SK-N-SH treated with all-trans-retinoic acid at 6 μM for 48 hours (cell line): ENCODE results near the gene FGGY.
A peak's percentile ranks its signal among the peaks of the same experiment; 100 is the strongest.

ENCODE experiments used
- ARNTL ChIP-seq: fragments of 450-650 bp; formaldehyde crosslinking; IDR thresholded peaks from 2 replicates; pipeline ENCODE4 v1.5.0; 2020; ENCODE audit warnings: low read depth, mild to moderate bottlenecking, moderate library complexity, borderline replicate concordance
- CREB5 ChIP-seq: fragments of 250-450 bp; sonication (Bioruptor Pico); IDR thresholded peaks from 2 replicates; pipeline ENCODE4 v1.5.1; 2020; ENCODE audit warnings: low read depth, mild to moderate bottlenecking, moderate library complexity
- CSDC2 ChIP-seq: fragments of 250-450 bp; sonication (Bioruptor Pico); IDR thresholded peaks from 2 replicates; pipeline ENCODE4 v1.5.0; 2020; ENCODE audit warnings: mild to moderate bottlenecking, moderate library complexity
- GLIS3 ChIP-seq: fragments of 250-450 bp; sonication (Bioruptor Pico); IDR thresholded peaks from 2 replicates; pipeline ENCODE4 v1.5.0; 2020; ENCODE audit warnings: mild to moderate bottlenecking, moderate library complexity
- ISL1 ChIP-seq: fragments of 250-450 bp; sonication (Bioruptor Pico); IDR thresholded peaks from 2 replicates; pipeline ENCODE4 v2.1.2; 2022; ENCODE audit warnings: mild to moderate bottlenecking, moderate library complexity
- POU6F1 ChIP-seq: fragments of 250-450 bp; sonication (Bioruptor Pico); IDR thresholded peaks from 2 replicates; pipeline ENCODE4 v1.8.0; 2021; ENCODE audit warnings: low read depth, mild to moderate bottlenecking, moderate library complexity, borderline replicate concordance
- PPARA ChIP-seq: fragments of 250-450 bp; sonication (Bioruptor Pico); IDR thresholded peaks from 2 replicates; pipeline ENCODE4 v1.5.0; 2020; ENCODE audit warnings: mild to moderate bottlenecking, borderline replicate concordance
- SNAI2 ChIP-seq: fragments of 250-450 bp; sonication (Bioruptor Pico); IDR thresholded peaks from 2 replicates; pipeline ENCODE4 v1.5.0; 2020; ENCODE audit warnings: mild to moderate bottlenecking, moderate library complexity
- TOX ChIP-seq: fragments of 250-450 bp; sonication (Bioruptor Pico); IDR thresholded peaks from 2 replicates; pipeline ENCODE4 v1.8.0; 2021; ENCODE audit warnings: mild to moderate bottlenecking, moderate library complexity, borderline replicate concordance
- TSHZ2 ChIP-seq: fragments of 250-450 bp; sonication (Bioruptor Pico); IDR thresholded peaks from 2 replicates; pipeline ENCODE4 v1.5.0; 2020; ENCODE audit warnings: mild to moderate bottlenecking, moderate library complexity
- ZFP3 ChIP-seq: fragments of 250-450 bp; sonication (Bioruptor Pico); IDR thresholded peaks from 2 replicates; pipeline ENCODE4 v1.5.0; 2020; ENCODE audit warnings: mild to moderate bottlenecking, moderate library complexity
- ZNF8 ChIP-seq: fragments of 450-650 bp; formaldehyde crosslinking; IDR thresholded peaks from 2 replicates; pipeline ENCODE4 v1.5.0; 2020; ENCODE audit warnings: mild to moderate bottlenecking, moderate library complexity
- TF ChIP-seq, protein P1 (sequence below): fragments of 250-450 bp; sonication (Bioruptor Pico); IDR thresholded peaks from 2 replicates; pipeline ENCODE4 v1.8.0; 2020; ENCODE audit warnings: mild to moderate bottlenecking, moderate library complexity, borderline replicate concordance

DNA sequence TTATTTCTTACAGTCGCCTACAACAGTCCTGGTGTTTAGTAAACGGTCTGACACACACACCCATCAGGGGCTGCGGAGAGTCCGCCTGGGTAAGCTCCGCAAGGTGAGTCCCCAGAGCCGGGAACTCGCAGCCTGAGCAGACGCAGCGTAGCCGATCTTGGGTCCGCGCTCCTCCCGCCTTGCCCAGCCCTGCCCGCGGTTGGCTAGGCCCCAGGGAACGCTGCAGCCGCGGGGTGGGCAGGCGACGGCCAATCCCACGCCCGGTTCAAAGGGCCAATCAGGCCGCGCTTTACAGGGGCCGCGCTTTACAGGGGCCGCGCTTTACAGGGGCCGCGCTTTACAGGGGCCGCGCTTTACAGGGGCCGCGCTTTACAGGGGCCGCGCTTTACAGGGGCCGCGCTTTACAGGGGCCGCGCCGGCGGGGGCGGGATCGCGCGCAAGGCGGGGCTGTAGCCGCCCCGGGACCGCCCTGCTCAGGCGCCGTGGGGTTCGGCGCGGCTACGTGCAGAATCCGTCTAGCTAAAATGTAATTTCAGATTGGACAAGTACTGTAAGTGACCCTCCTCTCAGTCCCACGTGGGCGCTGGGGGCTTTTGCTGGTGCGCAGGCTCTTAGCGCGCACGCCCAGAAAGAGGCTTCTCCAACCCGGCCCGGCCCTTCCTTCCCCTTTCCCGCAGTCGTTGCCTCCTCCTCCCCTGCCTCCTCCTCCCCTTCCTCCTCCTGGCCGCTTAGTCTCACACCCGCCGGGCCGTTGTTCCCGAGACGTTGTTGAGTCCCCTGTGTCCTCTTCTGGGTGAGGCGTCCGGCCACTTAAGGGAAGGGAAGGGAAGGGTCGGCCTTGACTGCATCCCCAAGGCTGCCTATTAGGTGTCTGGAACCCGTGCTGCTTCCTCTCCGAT, at the start of gene FGGY:
- TF ChIP-seq GLIS3 (CRISPR knock-in tag) (no peak), SNAI2 (CRISPR knock-in tag) (peak; percentile 61; the same call in 1 of the 2 replicates), TOX (no peak), ISL1 (peak; percentile 39; the same call in 1 of the 2 replicates), ZFP3 (CRISPR knock-in tag) (peak; percentile 66), TSHZ2 (CRISPR knock-in tag) (peak; percentile 91), ZNF8 (0 out of 2 replicates have a peak, but pooled peaks have one; percentile 19), POU6F1 (CRISPR knock-in tag) (no peak), PPARA (no peak), CREB5 (CRISPR knock-in tag) (no peak), ARNTL (no peak), CSDC2 (CRISPR knock-in tag) (peak; percentile 87; the same call in 1 of the 2 replicates)
- TF ChIP-seq, protein P1, sequence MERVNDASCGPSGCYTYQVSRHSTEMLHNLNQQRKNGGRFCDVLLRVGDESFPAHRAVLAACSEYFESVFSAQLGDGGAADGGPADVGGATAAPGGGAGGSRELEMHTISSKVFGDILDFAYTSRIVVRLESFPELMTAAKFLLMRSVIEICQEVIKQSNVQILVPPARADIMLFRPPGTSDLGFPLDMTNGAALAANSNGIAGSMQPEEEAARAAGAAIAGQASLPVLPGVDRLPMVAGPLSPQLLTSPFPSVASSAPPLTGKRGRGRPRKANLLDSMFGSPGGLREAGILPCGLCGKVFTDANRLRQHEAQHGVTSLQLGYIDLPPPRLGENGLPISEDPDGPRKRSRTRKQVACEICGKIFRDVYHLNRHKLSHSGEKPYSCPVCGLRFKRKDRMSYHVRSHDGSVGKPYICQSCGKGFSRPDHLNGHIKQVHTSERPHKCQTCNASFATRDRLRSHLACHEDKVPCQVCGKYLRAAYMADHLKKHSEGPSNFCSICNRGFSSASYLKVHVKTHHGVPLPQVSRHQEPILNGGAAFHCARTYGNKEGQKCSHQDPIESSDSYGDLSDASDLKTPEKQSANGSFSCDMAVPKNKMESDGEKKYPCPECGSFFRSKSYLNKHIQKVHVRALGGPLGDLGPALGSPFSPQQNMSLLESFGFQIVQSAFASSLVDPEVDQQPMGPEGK (CRISPR knock-in tag) = no peak
